ENCODE data around the gene KCTD21. TPM values are rescaled to one million over a fixed set of nuclear protein-coding genes. Genes with fewer than 3 reads are reported as not detected.

KCTD21 gene
- total RNA-seq, 2 experiments from 2014 or later: 7.1 to 8.6 TPM

DNA sequence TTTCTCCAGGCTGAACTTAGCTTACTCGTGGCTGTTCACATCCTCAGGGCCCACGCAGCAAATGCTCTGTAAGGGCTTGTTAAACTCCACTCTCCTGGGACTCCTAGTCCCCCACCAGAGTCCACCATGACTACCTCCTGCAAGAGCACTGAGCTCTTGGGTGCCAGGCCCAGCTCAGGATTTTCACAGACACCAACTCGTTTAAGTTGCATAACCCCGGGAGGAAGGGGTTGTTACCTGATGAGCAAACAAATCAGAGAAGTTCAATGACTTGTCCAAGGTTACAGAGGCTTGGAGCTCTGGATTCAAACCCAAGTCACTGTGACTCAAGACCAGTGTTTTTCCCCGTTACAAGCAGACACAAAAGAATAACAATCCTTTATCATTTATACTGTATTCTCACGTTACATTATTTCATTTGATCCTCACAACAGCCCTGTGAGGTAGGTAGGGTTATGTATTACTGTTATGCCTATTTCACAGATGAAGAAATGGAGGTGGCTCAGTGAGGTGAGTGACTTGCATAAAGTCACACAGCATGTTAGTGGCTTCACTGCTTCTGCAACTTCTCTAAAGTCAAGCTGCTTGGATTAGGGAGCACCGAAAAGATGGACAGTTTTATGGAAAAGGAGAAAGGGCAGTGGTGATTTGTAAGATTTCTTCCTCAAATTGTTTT is 17.4 kb downstream of the KCTD21 start:
- POLR2A ChIA-PET: no interaction called here
- Mint-ChIP-seq H3K27me3 (no peaks in the 10 kb centered on the region), H3K36me3 (peaks cover 14% of the 10 kb centered on the region), H3K4me1 (no peaks in the 10 kb centered on the region), H3K27ac (no peak overlapping the region), H3K4me3 (no peak overlapping the region), H3K9me3 (no peaks in the 10 kb centered on the region)
- DNase-seq: no peak
- no peak for ATAC-seq (ENCODE audit: low read depth)

DNA sequence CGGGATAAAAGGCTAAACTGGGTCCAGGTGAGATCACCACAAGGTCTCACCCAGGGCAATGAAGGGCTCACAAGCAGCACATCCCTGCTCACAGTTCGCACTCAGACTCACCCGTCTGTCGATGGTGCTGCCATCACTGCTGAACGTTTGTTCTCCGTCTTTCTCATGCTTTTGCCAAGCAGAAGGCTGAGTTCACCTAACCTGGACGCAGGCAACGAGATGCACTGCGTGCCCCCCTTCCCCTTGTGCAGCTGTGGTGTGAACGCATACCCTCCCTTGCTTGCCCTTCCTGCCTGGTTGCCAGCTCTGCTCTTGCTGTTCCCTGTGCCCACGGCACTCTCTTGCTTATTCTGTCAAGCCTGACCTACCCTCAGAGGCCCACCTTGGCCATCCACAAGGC is 18.0 kb downstream of the KCTD21 start:
- no peak overlapping the region for H3K4me3 Mint-ChIP-seq
- no peaks in the 10 kb centered on the region for H3K4me1 Mint-ChIP-seq
- H3K27me3 Mint-ChIP-seq: no peaks in the 10 kb centered on the region
- DNase-seq (no peak), ATAC-seq (ENCODE audit: low read depth) (no peak)
- H3K36me3 Mint-ChIP-seq: peaks cover 10% of the 10 kb centered on the region
- H3K9me3 Mint-ChIP-seq: no peaks in the 10 kb centered on the region
- H3K27ac Mint-ChIP-seq: no peak overlapping the region
- POLR2A ChIA-PET: no interaction called here

DNA sequence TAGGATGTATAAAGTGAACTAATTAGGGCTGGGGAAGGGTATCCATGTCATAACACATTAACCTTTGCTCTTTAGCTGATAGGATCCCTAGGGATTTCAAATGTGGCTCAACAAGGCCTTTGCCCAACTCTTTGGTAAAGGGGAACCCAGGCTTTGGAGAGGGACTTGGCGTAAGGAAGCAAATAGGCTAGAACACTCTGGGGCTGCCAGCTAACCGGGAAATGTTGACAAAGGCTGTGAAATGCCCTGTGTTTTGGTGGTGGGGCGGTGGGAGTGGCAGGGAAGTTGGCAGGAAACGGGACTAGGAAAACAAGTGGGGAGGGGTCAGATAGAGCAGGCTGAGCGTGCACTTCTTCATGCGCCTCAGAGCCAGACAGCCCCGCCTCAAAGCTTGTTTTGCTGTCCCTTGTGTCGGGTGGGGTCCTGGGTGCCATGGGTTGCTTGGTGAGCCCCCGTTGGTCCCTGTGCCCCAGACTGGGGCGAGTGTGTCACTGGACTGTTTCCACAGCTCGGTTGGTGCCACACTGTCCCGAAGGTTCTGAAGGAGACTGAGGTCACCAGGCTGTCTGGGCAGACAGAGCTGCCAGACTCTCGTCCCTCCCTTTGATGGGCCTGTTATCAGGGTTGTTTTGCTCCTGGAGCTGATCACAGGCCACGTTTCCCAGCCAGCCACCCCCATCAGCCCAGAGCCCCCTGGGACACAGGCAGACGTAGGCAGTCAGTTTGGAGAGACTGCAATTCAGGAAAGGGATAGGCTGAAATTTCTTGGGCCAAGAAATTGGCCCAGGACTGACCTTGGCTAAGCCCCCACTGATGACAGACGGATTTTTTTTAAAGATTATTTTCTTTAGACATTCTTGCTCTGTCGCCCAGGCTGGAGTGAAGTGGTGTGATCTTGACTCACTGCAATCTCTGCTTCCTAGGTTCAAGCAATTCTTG is 19.6 kb downstream of the KCTD21 start:
- POLR2A ChIA-PET: no interaction called here
- no peaks in the 10 kb centered on the region for H3K27me3 Mint-ChIP-seq
- ATAC-seq (ENCODE audit: low read depth): no peak

DNA sequence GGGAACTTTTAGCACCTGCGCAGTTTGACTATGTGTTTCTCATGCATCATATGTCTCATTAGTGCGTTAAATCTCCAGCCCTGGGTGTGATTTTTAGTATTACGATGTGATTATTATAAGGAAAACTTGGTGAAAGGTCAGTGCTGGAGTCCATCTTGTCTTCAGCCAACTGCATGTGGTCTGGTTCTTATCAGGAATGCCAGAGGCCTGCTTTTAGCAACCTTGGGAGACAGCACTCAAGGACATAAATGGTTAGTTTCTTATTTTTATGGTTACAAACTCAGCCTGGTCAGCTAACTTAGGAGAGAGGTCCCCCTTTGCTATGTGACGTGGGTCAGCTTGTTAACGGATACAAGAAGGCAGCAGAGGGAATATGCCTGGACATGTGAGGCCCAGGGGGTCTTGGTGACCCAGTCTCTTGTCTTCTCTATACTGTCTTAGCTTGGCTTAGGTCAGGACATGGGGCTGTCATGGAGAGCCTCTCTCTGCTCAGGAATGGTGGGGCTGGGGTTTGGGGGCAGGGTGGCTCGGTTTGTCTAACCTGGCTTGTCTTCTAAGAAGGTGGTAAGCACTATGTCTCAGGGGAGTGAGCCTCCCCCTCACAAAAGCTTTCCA is 21.5 kb downstream of the KCTD21 start:
- Mint-ChIP-seq H3K27me3 (no peaks in the 10 kb centered on the region), H3K9me3 (no peaks in the 10 kb centered on the region), H3K4me1 (no peaks in the 10 kb centered on the region), H3K4me3 (no peak overlapping the region), H3K27ac (no peak overlapping the region), H3K36me3 (no peaks in the 10 kb centered on the region)
- POLR2A ChIA-PET: no interaction called here
- no peak for DNase-seq
- ATAC-seq (ENCODE audit: low read depth): no peak

More for the DNA sequence above, 19.6 kb downstream of the KCTD21 start:
- H3K27ac Mint-ChIP-seq: no peak overlapping the region
- no peaks in the 10 kb centered on the region for H3K9me3 Mint-ChIP-seq
- H3K36me3 Mint-ChIP-seq: peaks cover 3% of the 10 kb centered on the region
- H3K4me1 Mint-ChIP-seq: no peaks in the 10 kb centered on the region
- no peak overlapping the region for H3K4me3 Mint-ChIP-seq
- no peak for DNase-seq

DNA sequence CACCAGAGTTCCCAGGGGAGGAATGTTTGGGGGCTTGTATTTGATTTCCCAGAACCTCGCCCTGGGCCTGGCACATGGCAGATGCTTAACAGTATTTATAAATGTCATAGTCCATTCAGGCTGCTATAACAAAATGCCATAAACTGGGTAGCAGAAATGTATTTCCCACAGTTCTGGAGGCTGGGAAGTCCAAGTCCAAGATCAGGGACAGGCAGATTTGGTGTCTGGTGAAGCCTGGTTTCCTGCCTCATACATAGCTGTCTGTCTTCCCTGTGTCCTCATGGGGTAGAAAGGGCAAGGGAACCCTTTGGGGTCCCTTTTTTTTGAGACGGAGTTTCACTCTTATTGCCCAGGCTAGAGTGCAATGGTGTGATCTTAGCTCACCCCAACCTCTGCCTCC is 24.0 kb downstream of the KCTD21 start:
- H3K27ac Mint-ChIP-seq: no peak overlapping the region
- POLR2A ChIA-PET: interaction anchor here (0.7 to 0.9 kb wide), 2 partner anchors 24 to 38 kb away, joined by 3 to 4 read pairs; no protein-coding TSS in a partner anchor
- no peaks in the 10 kb centered on the region for H3K27me3 Mint-ChIP-seq
- ATAC-seq (ENCODE audit: low read depth) (no peak), DNase-seq (no peak)
- no peaks in the 10 kb centered on the region for H3K4me1 Mint-ChIP-seq
- no peak overlapping the region for H3K4me3 Mint-ChIP-seq
- no peaks in the 10 kb centered on the region for H3K9me3 Mint-ChIP-seq
- no peaks in the 10 kb centered on the region for H3K36me3 Mint-ChIP-seq

DNA sequence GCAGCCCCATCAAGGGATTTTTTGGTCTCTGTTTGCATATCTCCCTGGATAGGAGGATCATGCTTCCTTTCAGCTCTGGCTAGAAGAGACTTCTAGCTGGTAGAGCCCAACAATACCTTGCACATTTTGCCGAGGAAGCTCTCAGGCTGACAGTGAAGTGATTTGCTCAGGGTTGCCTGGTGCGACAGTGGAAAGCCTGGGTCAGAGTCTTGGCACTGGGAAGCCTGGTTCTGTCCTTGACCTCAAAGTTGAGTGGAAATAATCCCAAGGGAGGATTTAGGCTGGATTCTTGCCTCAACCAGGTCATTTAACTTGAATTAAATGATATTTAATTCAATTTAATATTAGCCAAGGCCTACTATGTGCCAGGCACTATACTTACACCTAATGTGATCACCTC is 24.6 kb downstream of the KCTD21 start:
- H3K27ac Mint-ChIP-seq: no peak overlapping the region
- H3K9me3 Mint-ChIP-seq: no peaks in the 10 kb centered on the region
- no peak for DNase-seq
- no peaks in the 10 kb centered on the region for H3K27me3 Mint-ChIP-seq
- no peak overlapping the region for H3K4me3 Mint-ChIP-seq
- H3K4me1 Mint-ChIP-seq: no peaks in the 10 kb centered on the region
- no peaks in the 10 kb centered on the region for H3K36me3 Mint-ChIP-seq
- ATAC-seq (ENCODE audit: low read depth): no peak
- POLR2A ChIA-PET: no interaction called here

DNA sequence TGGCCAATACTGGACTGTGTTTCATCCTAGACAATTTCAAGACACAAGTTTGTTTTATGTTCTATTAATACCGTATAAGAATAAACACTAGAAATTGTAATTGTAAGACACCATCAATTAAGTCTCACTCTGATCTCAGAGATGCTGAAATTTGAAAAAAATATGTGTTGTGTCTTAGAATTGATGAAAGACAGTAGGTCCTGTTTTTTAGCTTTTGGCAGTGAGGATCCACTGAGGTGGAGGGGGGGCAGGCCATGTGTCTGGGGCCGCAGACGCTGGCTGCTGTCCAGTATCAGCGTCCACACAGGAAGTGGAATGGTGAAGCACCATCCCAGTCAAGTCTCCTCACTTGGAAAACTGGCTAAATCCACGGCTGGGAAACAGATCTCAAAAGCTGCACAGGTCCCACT is 26.5 kb downstream of the KCTD21 start:
- no peak overlapping the region for H3K27ac Mint-ChIP-seq
- ATAC-seq (ENCODE audit: low read depth) (no peak), DNase-seq (no peak)
- POLR2A ChIA-PET: no interaction called here
- H3K9me3 Mint-ChIP-seq: no peaks in the 10 kb centered on the region
- H3K4me3 Mint-ChIP-seq: no peak overlapping the region
- H3K27me3 Mint-ChIP-seq: no peaks in the 10 kb centered on the region
- no peaks in the 10 kb centered on the region for H3K36me3 Mint-ChIP-seq
- no peaks in the 10 kb centered on the region for H3K4me1 Mint-ChIP-seq

DNA sequence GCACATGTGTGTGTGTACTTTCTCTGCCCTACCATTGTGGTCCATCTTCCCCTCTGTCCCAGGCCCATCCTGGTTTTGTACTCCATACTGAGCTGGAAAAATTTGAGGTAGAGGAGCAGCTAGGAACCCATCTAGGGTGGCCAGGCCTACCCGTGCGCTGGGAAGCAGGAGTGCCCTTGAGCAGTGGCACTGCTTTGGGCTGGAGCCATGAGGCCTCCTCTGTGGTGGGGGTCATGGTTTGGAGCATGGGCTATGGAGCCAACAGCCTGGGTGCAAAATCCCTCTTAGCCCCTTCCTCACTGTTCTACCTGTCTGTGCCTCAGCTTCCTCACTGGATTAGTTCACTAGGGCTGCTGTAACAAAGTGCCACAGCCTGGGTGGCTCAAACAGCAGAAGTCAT is 27.1 kb downstream of the KCTD21 start:
- POLR2A ChIA-PET: no interaction called here
- no peaks in the 10 kb centered on the region for H3K36me3 Mint-ChIP-seq
- H3K27me3 Mint-ChIP-seq: no peaks in the 10 kb centered on the region
- DNase-seq (no peak), ATAC-seq (ENCODE audit: low read depth) (no peak)
- H3K27ac Mint-ChIP-seq: no peak overlapping the region
- no peak overlapping the region for H3K4me3 Mint-ChIP-seq
- no peaks in the 10 kb centered on the region for H3K9me3 Mint-ChIP-seq
- H3K4me1 Mint-ChIP-seq: no peaks in the 10 kb centered on the region

DNA sequence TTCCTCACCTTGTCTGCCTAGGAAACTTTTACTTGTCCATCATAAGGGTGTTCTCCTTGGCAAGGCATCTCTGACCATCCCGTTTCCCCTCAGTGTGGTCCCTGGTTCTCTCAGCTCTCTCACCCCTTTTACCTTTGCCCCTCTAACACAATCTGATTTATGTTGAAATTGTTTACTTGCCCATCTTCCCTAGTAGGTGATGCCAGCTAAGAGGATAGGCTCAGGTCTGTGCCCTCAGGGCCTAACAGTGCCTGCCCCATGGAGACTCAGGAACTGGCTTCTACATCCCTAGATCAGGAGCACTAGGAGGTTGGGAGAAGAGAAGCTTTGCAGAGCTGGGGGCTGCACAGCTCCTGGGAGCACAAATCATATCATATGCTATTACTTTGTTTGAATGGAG is 27.9 kb downstream of the KCTD21 start:
- no peaks in the 10 kb centered on the region for H3K27me3 Mint-ChIP-seq
- H3K4me3 Mint-ChIP-seq: no peak overlapping the region
- ATAC-seq (ENCODE audit: low read depth): no peak
- H3K4me1 Mint-ChIP-seq: no peaks in the 10 kb centered on the region
- POLR2A ChIA-PET: interaction anchor here (0.5 kb wide), 1 partner anchor 233 kb away, joined by 4 read pairs; no protein-coding TSS in a partner anchor
- no peak for DNase-seq
- no peak overlapping the region for H3K27ac Mint-ChIP-seq
- H3K36me3 Mint-ChIP-seq: no peaks in the 10 kb centered on the region
- no peaks in the 10 kb centered on the region for H3K9me3 Mint-ChIP-seq

DNA sequence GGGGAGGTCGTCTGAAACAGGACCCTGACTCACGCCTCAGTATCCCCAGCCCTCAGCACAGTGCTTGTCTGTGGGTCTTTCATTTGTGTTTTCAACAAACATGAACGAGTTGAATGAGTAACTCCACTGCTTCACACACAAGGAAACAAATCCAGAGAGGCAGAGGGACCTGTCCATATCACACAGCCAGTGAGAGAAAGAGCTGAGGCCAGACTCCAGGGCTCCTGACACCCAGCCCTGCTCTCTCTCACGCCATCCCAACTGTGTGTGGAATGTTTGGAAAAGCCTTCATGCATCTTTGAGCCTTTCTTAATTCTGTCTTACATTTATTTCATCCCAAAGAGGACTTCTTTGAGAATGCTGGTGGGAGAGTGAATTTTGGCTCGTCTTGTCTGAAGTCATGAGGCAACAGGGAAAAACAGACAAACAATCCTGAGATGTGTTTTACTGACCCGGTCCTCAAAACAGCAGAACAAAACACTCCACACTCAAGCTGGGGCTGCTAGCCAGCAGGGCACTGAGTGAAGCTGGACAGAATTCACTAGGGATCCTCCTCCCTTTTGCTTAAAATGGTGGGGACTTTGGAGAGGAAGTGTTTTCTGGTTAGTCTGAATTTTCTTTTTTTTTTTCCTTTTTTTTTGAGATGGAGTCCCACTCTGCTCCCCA is 29.3 kb downstream of the KCTD21 start:
- Mint-ChIP-seq H3K27me3 (no peaks in the 10 kb centered on the region), H3K4me1 (no peaks in the 10 kb centered on the region), H3K4me3 (no peak overlapping the region), H3K36me3 (no peaks in the 10 kb centered on the region), H3K27ac (no peak overlapping the region), H3K9me3 (no peaks in the 10 kb centered on the region)
- no peak for ATAC-seq (ENCODE audit: low read depth)
- POLR2A ChIA-PET: no interaction called here
- no peak for DNase-seq

DNA sequence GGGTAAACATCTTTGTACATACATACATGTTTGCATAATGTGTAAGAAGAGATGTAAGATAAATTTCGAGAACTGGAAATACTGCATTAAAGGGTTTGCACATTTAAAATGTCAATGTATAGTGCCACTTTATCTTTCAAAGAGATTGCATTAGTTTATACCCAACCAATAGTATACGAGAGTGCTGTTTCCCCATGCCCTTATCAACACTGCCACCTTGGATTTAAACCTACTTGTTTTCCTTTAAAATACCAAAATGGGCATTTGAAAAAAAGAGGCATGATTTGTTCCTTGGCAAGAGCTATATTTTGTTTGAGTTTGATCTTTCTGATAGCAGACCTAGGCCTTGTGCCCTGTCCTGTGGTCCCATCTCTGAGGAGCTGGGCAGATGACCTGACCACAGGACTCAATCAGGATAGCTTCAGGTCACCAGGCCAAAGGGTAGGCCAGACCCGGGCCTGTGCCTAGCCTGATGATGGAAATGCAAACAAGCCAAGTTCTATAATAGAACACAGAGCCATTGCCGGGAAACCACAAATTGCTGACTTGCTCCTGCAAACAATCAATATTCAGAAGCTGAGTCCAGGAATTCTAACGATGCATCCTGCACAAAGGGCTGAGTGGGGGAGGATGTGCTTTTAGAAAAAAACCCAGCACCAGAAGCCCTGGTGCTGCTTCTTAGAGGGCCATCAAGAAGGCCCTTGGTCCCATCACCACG is 32.1 kb downstream of the KCTD21 start:
- POLR2A ChIA-PET: no interaction called here
- Mint-ChIP-seq H3K4me3 (no peak overlapping the region), H3K27ac (no peak overlapping the region), H3K36me3 (peaks cover 2% of the 10 kb centered on the region), H3K27me3 (no peaks in the 10 kb centered on the region), H3K4me1 (no peaks in the 10 kb centered on the region), H3K9me3 (no peaks in the 10 kb centered on the region)
- DNase-seq (no peak), ATAC-seq (ENCODE audit: low read depth) (no peak)

DNA sequence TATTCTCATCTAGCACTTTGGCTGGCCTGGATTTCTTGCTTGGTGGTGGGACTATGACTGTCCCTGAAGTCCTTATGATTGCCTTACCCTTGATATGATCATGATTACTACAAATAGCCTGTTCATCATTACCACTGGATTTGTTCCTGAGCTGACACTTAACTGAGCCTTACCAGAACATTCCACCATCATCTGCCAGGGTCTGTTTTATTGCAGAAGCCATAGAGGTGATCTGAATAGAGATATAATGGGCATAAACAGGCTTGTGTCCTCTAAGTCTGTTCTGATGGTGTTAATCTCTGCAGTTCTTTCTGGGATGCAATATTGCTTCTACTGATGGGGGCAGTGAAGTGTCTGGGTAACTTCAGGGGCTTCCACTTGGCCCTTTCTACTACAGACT is 36.6 kb downstream of the KCTD21 start:
- DNase-seq (no peak), ATAC-seq (ENCODE audit: low read depth) (no peak)
- Mint-ChIP-seq H3K9me3 (no peaks in the 10 kb centered on the region), H3K27ac (no peak overlapping the region), H3K27me3 (no peaks in the 10 kb centered on the region), H3K4me1 (no peaks in the 10 kb centered on the region), H3K36me3 (peaks cover 2% of the 10 kb centered on the region), H3K4me3 (no peak overlapping the region)
- POLR2A ChIA-PET: no interaction called here

DNA sequence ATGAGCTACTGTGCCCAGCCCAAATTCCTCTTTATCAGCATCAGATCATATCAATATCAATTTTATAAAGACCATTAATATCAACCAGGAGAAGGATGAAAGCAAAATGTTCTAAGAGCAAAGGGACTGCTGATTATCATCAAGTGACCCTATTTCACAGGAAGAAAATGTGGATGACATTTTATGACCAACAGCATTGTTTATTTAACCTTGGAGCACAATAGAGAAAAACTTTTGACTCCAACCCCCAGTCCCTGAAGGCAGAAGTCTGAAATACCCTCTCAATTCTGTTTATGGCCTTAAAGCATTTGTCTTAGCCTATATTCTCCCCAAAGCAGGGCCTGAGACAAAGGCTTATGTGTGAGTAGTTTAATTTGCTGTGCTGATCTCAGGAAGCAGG is 37.7 kb downstream of the KCTD21 start:
- Mint-ChIP-seq H3K4me3 (no peak overlapping the region), H3K4me1 (no peaks in the 10 kb centered on the region), H3K27me3 (no peaks in the 10 kb centered on the region), H3K27ac (no peak overlapping the region), H3K36me3 (peaks cover 2% of the 10 kb centered on the region), H3K9me3 (no peaks in the 10 kb centered on the region)
- POLR2A ChIA-PET: no interaction called here
- no peak for DNase-seq
- ATAC-seq (ENCODE audit: low read depth): no peak
